ENCODE data around the gene LRP1B. TPM values are rescaled to one million over a fixed set of nuclear protein-coding genes. Genes with fewer than 3 reads are reported as not detected.

LRP1B gene
- total and polyA plus RNA-seq, 2 donors (not counting 1 experiment from before 2014, with no cell fraction given), result under 0.01 to 0.01 TPM

GRCh38 chr2:141748616-141749015 is 382.2 kb downstream of the LRP1B start:
- no peak overlapping the region for H3K9ac ChIP-seq (ENCODE audit: insufficient read depth, low read length)
- H2AFZ ChIP-seq (ENCODE audit: low read length), result no peak overlapping the region
- no peak overlapping the region for H3K4me2 ChIP-seq (ENCODE audit: extremely low read depth, insufficient read depth, low read length)
- H4K20me1 ChIP-seq (ENCODE audit: control insufficient read depth, extremely low read depth, insufficient read depth, low read length), result no peaks in the 10 kb centered on the region
- no peak for DNase-seq (ENCODE audit: low read depth in 2 of 2)
- no peaks in the 10 kb centered on the region for H3K9me3 ChIP-seq (ENCODE audit: control insufficient read depth, insufficient read depth, low read depth, low read length)
- H3K79me2 ChIP-seq (ENCODE audit: control insufficient read depth, insufficient read depth, low read length), result no peaks in the 10 kb centered on the region
- TF ChIP-seq CTCF (conservative IDR thresholded peaks at IDR 0.05 in 1 of 2, IDR thresholded peaks at IDR 0.05 in 1 of 2; ENCODE audit: low read depth in 1 of 2, low read length in 2 of 2), result no peak
- no peak for TF ChIP-seq EZH2 (IDR thresholded peaks at IDR 0.05; ENCODE audit: low read length, missing control alignments)
- H3K4me3 ChIP-seq (replicated peaks in 1 of 4; ENCODE audit: control extremely low read depth in 1 of 4, insufficient read depth in 1 of 4, low read depth in 3 of 4, low read length in 4 of 4), result no peak overlapping the region
- no peaks in the 10 kb centered on the region for H3K36me3 ChIP-seq (ENCODE audit: control insufficient read depth, insufficient read depth, low read length)
- no peaks in the 10 kb centered on the region for H3K4me1 ChIP-seq (ENCODE audit: control insufficient read depth, extremely low read depth, insufficient read depth, low read length)
- no peak overlapping the region for H3K27ac ChIP-seq (ENCODE audit: insufficient read depth, low read length)
- no peaks in the 10 kb centered on the region for H3K27me3 ChIP-seq (ENCODE audit: control insufficient read depth, insufficient read depth, low read length)

- H2AFZ ChIP-seq (ENCODE audit: low read length), result no peak overlapping the region
- no peak for TF ChIP-seq CTCF (conservative IDR thresholded peaks at IDR 0.05 in 1 of 2, IDR thresholded peaks at IDR 0.05 in 1 of 2; ENCODE audit: low read depth in 1 of 2, low read length in 2 of 2)
- no peak for TF ChIP-seq EZH2 (IDR thresholded peaks at IDR 0.05; ENCODE audit: low read length, missing control alignments)
- H3K27me3 ChIP-seq (ENCODE audit: control insufficient read depth, insufficient read depth, low read length), result no peaks in the 10 kb centered on the region
Observed at GRCh38 chr2:141741652-141742051, 389.2 kb downstream of the LRP1B start.

GRCh38 chr2:141737492-141738255 is 393.1 kb downstream of the LRP1B start:
- H3K4me3 ChIP-seq (replicated peaks in 1 of 4; ENCODE audit: control extremely low read depth in 1 of 4, insufficient read depth in 1 of 4, low read depth in 3 of 4, low read length in 4 of 4), result no peak overlapping the region
- H3K79me2 ChIP-seq (ENCODE audit: control insufficient read depth, insufficient read depth, low read length), result no peaks in the 10 kb centered on the region
- no peaks in the 10 kb centered on the region for H3K9me3 ChIP-seq (ENCODE audit: control insufficient read depth, insufficient read depth, low read depth, low read length)
- H3K27me3 ChIP-seq (ENCODE audit: control insufficient read depth, insufficient read depth, low read length), result no peaks in the 10 kb centered on the region
- no peak for DNase-seq (ENCODE audit: low read depth in 2 of 2)
- no peak overlapping the region for H2AFZ ChIP-seq (ENCODE audit: low read length)
- H3K4me1 ChIP-seq (ENCODE audit: control insufficient read depth, extremely low read depth, insufficient read depth, low read length), result no peaks in the 10 kb centered on the region
- H3K36me3 ChIP-seq (ENCODE audit: control insufficient read depth, insufficient read depth, low read length), result no peaks in the 10 kb centered on the region
- no peak overlapping the region for H3K9ac ChIP-seq (ENCODE audit: insufficient read depth, low read length)
- no peak overlapping the region for H3K27ac ChIP-seq (ENCODE audit: insufficient read depth, low read length)
- H3K4me2 ChIP-seq (ENCODE audit: extremely low read depth, insufficient read depth, low read length), result no peak overlapping the region
- no peaks in the 10 kb centered on the region for H4K20me1 ChIP-seq (ENCODE audit: control insufficient read depth, extremely low read depth, insufficient read depth, low read length)
- TF ChIP-seq EZH2 (IDR thresholded peaks at IDR 0.05; ENCODE audit: low read length, missing control alignments) (no peak), CTCF (conservative IDR thresholded peaks at IDR 0.05 in 1 of 2, IDR thresholded peaks at IDR 0.05 in 1 of 2; ENCODE audit: low read depth in 1 of 2, low read length in 2 of 2) (no peak)

More at GRCh38 chr2:141741652-141742051, 389.2 kb downstream of the LRP1B start:
- H4K20me1 ChIP-seq (ENCODE audit: control insufficient read depth, extremely low read depth, insufficient read depth, low read length), result no peaks in the 10 kb centered on the region
- H3K4me1 ChIP-seq (ENCODE audit: control insufficient read depth, extremely low read depth, insufficient read depth, low read length), result no peaks in the 10 kb centered on the region
- no peaks in the 10 kb centered on the region for H3K9me3 ChIP-seq (ENCODE audit: control insufficient read depth, insufficient read depth, low read depth, low read length)
- H3K36me3 ChIP-seq (ENCODE audit: control insufficient read depth, insufficient read depth, low read length), result no peaks in the 10 kb centered on the region
- no peak overlapping the region for H3K9ac ChIP-seq (ENCODE audit: insufficient read depth, low read length)
- H3K79me2 ChIP-seq (ENCODE audit: control insufficient read depth, insufficient read depth, low read length), result no peaks in the 10 kb centered on the region
- H3K4me2 ChIP-seq (ENCODE audit: extremely low read depth, insufficient read depth, low read length), result no peak overlapping the region
- DNase-seq (ENCODE audit: low read depth in 2 of 2), result no peak
- no peak overlapping the region for H3K27ac ChIP-seq (ENCODE audit: insufficient read depth, low read length)
- no peak overlapping the region for H3K4me3 ChIP-seq (replicated peaks in 1 of 4; ENCODE audit: control extremely low read depth in 1 of 4, insufficient read depth in 1 of 4, low read depth in 3 of 4, low read length in 4 of 4)

Measured in fibroblast of lung (primary cell).